Lung (tissue), 12 donors: Measurements from ENCODE around the gene TTBK2. TPM values are rescaled to one million over a fixed set of nuclear protein-coding genes. Genes with fewer than 3 reads are reported as not detected.
A peak's percentile ranks its signal among the peaks of the same experiment; 100 is the strongest.

Experiments used
- ATAC-seq: fragments of 200-7000 bp; cut with Tn5 transposase; one replicate; pipeline ENCODE4 v1.9.1; 2020; ENCODE audit warnings: moderate number of reproducible peaks; ENCODE audit not compliant: insufficient read depth, low FRiP score
- DNase-seq, 3 donors: peaks; one replicate each; pipeline ENCODE4 v3.0.0-alpha.2; 2013 to 2017
- H3K27ac ChIP-seq, 2 donors: one replicate each; pipeline ENCODE4 v1.5.1; 2013; ENCODE audit warnings: mild to moderate bottlenecking in 2 of 2, moderate library complexity in 2 of 2, control low read depth in 1 of 2, inconsistent platforms in 1 of 2, low read depth in 1 of 2, low read length in 1 of 2
- H3K27me3 ChIP-seq, 3 donors: one replicate each; pipeline ENCODE4 v1.5.1; 2013; ENCODE audit warnings: low read length in 2 of 3; ENCODE audit not compliant: control insufficient read depth in 3 of 3, insufficient read depth in 3 of 3
- H3K36me3 ChIP-seq, 4 donors: one replicate each; pipeline ENCODE4 v1.5.1; 2013; ENCODE audit warnings: low read length in 4 of 4, mild to moderate bottlenecking in 1 of 4, moderate library complexity in 1 of 4; ENCODE audit not compliant: control insufficient read depth in 4 of 4, insufficient read depth in 4 of 4
- H3K4me1 ChIP-seq, 5 donors: one replicate each; pipeline ENCODE4 v1.5.1; 2013; ENCODE audit warnings: low read length in 5 of 5, mild to moderate bottlenecking in 2 of 5, moderate library complexity in 1 of 5; ENCODE audit not compliant: control insufficient read depth in 5 of 5, insufficient read depth in 5 of 5
- H3K4me3 ChIP-seq: one replicate; pipeline ENCODE4 v1.5.1; 2013; ENCODE audit warnings: mild to moderate bottlenecking, control low read depth, moderate library complexity
- H3K9ac ChIP-seq, 2 donors: one replicate each; pipeline ENCODE4 v1.5.1; 2013; ENCODE audit warnings: low read length in 2 of 2, control low read depth in 1 of 2; ENCODE audit not compliant: insufficient read depth in 1 of 2
- H3K9me3 ChIP-seq, 4 donors: one replicate each; pipeline ENCODE4 v1.5.1; 2013; ENCODE audit warnings: low read length in 3 of 4, mild to moderate bottlenecking in 1 of 4, moderate library complexity in 1 of 4; ENCODE audit not compliant: control insufficient read depth in 4 of 4, insufficient read depth in 3 of 4
- WGBS, 2 donors: extraction: QIAGEN DNeasy Blood & Tissue Kit; methylation state at CpG; one replicate each; pipeline ENCODE4 v1.1.7; 2013; 5-methylcytosine and 5-hydroxymethylcytosine counted together
- polyA plus RNA-seq, 2 donors: library from polyadenylated mRNA; stranded (reverse); fragments of 200-250 nt; gene quantifications; one replicate each; pipeline ENCODE4 v1.2.1, GENCODE V29; 2013
- total RNA-seq, 2 donors: library from RNA; depleted of rRNA in 1 of 2; stranded (reverse); fragments of >200 nt in 1 of 2; gene quantifications; one replicate each; pipeline ENCODE4 v1.2.1, GENCODE V29; 2014 to 2021
- TF ChIP-seq, protein P1 (sequence below): IDR thresholded peaks from 2 replicates; pipeline ENCODE4 v1.5.1; 2012; ENCODE audit warnings: mild to moderate bottlenecking; ENCODE audit errors: control extremely low read depth, extremely low read depth
- donor health status: control.
- donor health status: control.
- donor health status: Bipolar disorder and iron deficiency.
- donor health status: healthy.
- donor health status: DM: yes; HTN: yes; CAD: no.

TTBK2 gene
- total and polyA plus RNA-seq, 4 donors, result 2.5 to 27.5 (median 9.5) TPM

GRCh38 chr15:42931702-42932486, 11.3 kb upstream of the TTBK2 start:
- Histone ChIP-seq H3K9ac (no peak overlapping the region), H3K27me3 (no peaks in the 10 kb centered on the region), H3K4me1 (no peaks in the 10 kb centered on the region), H3K27ac (no peak overlapping the region), H3K4me3 (no peak overlapping the region), H3K9me3 (no peaks in the 10 kb centered on the region), H3K36me3 (no peaks in the 10 kb centered on the region)
- 77 to 87% methylated on average over 7 of the region's 7 CpGs for WGBS, 2 donors
- ATAC-seq (no peak), DNase-seq (no peak)
- TF ChIP-seq, protein P1, sequence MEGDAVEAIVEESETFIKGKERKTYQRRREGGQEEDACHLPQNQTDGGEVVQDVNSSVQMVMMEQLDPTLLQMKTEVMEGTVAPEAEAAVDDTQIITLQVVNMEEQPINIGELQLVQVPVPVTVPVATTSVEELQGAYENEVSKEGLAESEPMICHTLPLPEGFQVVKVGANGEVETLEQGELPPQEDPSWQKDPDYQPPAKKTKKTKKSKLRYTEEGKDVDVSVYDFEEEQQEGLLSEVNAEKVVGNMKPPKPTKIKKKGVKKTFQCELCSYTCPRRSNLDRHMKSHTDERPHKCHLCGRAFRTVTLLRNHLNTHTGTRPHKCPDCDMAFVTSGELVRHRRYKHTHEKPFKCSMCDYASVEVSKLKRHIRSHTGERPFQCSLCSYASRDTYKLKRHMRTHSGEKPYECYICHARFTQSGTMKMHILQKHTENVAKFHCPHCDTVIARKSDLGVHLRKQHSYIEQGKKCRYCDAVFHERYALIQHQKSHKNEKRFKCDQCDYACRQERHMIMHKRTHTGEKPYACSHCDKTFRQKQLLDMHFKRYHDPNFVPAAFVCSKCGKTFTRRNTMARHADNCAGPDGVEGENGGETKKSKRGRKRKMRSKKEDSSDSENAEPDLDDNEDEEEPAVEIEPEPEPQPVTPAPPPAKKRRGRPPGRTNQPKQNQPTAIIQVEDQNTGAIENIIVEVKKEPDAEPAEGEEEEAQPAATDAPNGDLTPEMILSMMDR, result no peak

DNA sequence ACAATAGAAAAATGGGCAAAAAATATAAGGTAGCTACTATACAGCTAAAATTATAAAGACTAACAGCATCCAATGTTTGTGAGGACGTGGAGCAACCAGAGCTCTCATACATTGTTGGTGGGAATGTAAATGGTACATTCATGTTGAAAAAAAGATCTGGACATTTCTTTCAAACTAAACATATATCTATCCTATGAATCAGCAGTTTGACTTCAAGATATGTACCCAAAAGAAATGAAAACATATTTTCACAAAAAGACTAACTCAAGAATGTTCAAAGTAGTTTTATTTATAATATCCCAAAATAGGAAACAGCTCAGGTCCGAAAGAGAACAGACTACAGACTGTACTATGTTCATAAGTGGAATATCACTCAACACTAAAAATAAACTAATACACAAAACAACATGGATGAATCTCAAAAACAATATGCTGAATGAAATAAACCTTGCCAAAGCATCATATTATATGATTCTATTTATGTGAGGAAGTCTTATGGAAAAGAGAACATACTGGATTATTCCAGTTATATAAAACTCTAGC, 8.8 kb upstream of the TTBK2 start:
- no peaks in the 10 kb centered on the region for H3K4me1 ChIP-seq
- H3K9ac ChIP-seq, result no peak overlapping the region
- no peak overlapping the region for H3K27ac ChIP-seq
- H3K4me3 ChIP-seq, result no peak overlapping the region
- DNase-seq (no peak), ATAC-seq (no peak)
- no peaks in the 10 kb centered on the region for H3K9me3 ChIP-seq
- 80 to 81% methylated on average over 2 of the region's 2 CpGs for WGBS, 2 donors
- H3K36me3 ChIP-seq, result no peaks in the 10 kb centered on the region
- TF ChIP-seq, protein P1, result no peak
- H3K27me3 ChIP-seq, result no peaks in the 10 kb centered on the region

DNA sequence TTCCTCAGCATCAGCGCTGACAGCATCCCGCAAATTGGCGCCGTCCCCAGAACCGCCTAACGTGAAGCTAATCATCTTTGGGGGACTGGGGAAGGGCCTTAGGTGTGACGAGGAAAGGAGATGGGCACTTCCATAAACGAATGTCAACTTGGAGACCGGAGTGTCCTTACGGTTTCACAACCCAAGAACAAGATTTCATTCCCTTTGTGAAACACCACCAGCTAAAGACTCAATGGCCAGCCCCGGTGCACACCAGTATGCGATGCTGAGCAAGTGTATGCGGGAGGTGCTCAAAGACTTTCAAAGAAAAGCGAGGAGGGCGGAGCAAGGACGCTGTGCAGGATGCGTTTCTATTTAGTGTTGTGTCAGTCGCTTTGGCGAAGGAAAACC, 759 bp upstream of the TTBK2 start:
- DNase-seq (peak in 1 of 3 donors; percentile 24), ATAC-seq (no peak)
- TF ChIP-seq, protein P1, result no peak
- peak overlapping the region; percentile 52 for H3K4me3 ChIP-seq
- peaks cover 0 to 21% (median 2%) of the 10 kb centered on the region in 5 donors for H3K4me1 ChIP-seq
- H3K27me3 ChIP-seq, result peaks cover 0 to 2% (median 0%) of the 10 kb centered on the region in 3 donors
- peak overlapping the region in 1 of 2 donors; percentile 32 for H3K27ac ChIP-seq
- H3K36me3 ChIP-seq, result no peaks in the 10 kb centered on the region
- WGBS, 2 donors, result 0 to 2% methylated on average over 19 of the region's 19 CpGs
- no peaks in the 10 kb centered on the region for H3K9me3 ChIP-seq
- H3K9ac ChIP-seq, result peak overlapping the region; percentile 51 to 90
